ENCODE results near the gene ST6GALNAC2. TPM values are rescaled to one million over a fixed set of nuclear protein-coding genes. Genes with fewer than 3 reads are reported as not detected.

Gene ST6GALNAC2
- total RNA-seq, result 10 to 100 TPM in 1 of 2 donors, 1 to 10 TPM in 1; 6.9 to 10.1 TPM

DNA sequence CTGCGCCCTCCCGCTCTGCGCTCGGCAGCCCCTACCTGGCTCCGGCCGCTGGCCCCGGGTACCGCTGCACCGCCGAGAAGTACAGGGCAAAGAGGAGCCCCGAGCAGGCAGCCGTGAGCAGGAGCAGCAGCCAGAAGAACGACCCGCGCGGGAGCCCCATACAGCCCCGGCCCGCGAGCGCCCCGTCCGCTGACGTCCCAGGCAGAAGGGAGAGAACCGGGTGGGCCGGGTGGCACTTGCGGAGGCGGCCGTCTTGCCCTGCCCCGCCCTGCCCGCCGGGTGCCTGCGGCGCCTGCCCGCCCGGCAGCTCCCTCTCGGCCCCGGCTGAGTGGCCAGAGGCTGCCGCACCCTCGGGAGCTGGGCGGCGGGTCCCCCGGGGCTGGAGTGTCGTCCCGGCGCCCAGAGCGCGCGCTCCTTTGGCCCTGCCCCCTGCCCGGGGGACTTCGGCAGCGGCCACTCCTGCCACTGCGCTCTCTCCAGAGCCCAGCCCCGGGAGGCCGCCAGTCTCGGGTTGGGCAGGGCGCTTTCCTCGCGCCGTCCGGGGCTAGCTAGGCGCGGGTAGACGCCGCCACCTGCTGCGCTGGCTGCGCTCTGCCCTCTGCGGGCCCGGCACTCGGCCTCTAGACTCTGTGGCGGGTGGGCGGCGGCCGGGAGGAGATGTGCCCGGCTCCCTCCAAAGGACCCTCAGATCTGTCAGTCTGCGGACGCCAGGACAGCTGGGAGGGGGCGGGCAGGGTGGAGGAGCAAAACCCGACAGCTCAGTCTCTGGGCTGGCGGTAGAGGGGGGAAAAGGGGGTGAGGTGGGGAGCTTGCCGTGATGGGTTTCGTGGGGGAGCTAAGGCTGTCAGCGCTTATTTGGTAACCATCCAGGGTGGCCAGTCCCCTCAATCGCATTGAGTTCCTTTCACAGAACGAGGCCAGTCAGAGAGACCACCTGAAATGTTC is at the start of gene ST6GALNAC2:
ST6GALNAC2 (minus strand) TSS at position 212 of the 945 bp plus-strand sequence; CDS start at position 160, 52 bp downstream.
- peak within 1 kb of the TSS; percentile 32 to 80 for H3K4me3 ChIP-seq
- peaks cover 24% of the 10 kb centered on the region for H3K4me1 ChIP-seq
- TF ChIP-seq POLR2A (IDR thresholded peaks at IDR 0.05), result peak; percentile 50 to 64 (median 56)
- TF ChIP-seq, protein P1, sequence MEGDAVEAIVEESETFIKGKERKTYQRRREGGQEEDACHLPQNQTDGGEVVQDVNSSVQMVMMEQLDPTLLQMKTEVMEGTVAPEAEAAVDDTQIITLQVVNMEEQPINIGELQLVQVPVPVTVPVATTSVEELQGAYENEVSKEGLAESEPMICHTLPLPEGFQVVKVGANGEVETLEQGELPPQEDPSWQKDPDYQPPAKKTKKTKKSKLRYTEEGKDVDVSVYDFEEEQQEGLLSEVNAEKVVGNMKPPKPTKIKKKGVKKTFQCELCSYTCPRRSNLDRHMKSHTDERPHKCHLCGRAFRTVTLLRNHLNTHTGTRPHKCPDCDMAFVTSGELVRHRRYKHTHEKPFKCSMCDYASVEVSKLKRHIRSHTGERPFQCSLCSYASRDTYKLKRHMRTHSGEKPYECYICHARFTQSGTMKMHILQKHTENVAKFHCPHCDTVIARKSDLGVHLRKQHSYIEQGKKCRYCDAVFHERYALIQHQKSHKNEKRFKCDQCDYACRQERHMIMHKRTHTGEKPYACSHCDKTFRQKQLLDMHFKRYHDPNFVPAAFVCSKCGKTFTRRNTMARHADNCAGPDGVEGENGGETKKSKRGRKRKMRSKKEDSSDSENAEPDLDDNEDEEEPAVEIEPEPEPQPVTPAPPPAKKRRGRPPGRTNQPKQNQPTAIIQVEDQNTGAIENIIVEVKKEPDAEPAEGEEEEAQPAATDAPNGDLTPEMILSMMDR (IDR thresholded peaks at IDR 0.05), result peak; percentile 26 to 78 (median 60)
- H3K27ac ChIP-seq, result peak within 1 kb of the TSS in 3 of 4 donors; percentile 78 to 79 (median 78)
- intact Hi-C loops (cut with DNase I), result no loop called here
- 1 to 7% methylated on average over 5 to 76 of the region's 84 CpGs for WGBS, 2 donors
- DNase-seq (peak; percentile 68 to 80 (median 78)), ATAC-seq (peak; percentile 90)
- H3K36me3 ChIP-seq (replicated peaks in 1 of 2; ENCODE audit: insufficient read depth in 1 of 2, low read depth in 2 of 2), result no peaks in the 10 kb centered on the region
- no peaks in the 10 kb centered on the region for H3K9me3 ChIP-seq
- H3K27me3 ChIP-seq, result no peaks in the 10 kb centered on the region

DNA sequence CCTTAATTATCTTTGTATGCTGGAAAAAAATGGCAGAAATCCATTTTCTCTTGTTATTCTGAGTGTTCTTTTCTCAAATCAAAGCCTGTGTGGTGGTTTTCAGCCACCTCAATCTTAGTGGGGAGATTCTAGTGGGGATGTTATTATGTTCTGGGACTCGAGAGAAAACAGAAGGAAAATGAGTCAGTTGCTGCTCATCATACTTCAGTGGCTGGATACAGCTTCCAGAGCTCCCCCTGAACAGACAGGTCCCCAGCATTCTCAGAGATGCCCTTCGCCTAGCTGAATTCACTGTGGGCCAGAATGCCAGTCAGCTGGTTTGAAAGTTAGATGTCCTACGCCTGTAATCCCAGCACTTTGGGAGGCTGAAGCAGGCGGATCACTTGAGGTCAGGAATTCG is 49.4 kb upstream of the ST6GALNAC2 start:
- DNase-seq (no peak), ATAC-seq (no peak)
- Histone ChIP-seq H3K4me1 (no peaks in the 10 kb centered on the region), H3K9me3 (no peaks in the 10 kb centered on the region), H3K4me3 (no peak overlapping the region), H3K27ac (no peak overlapping the region), H3K36me3 (replicated peaks in 1 of 2; ENCODE audit: insufficient read depth in 1 of 2, low read depth in 2 of 2) (no peaks in the 10 kb centered on the region), H3K27me3 (no peaks in the 10 kb centered on the region)
- no peak for TF ChIP-seq POLR2A (IDR thresholded peaks at IDR 0.05)
- TF ChIP-seq, protein P1 (IDR thresholded peaks at IDR 0.05), result no peak
- intact Hi-C loops (cut with DNase I), result no loop called here
- WGBS, 2 donors, result 84 to 91% methylated on average over 5 of the region's 5 CpGs

DNA sequence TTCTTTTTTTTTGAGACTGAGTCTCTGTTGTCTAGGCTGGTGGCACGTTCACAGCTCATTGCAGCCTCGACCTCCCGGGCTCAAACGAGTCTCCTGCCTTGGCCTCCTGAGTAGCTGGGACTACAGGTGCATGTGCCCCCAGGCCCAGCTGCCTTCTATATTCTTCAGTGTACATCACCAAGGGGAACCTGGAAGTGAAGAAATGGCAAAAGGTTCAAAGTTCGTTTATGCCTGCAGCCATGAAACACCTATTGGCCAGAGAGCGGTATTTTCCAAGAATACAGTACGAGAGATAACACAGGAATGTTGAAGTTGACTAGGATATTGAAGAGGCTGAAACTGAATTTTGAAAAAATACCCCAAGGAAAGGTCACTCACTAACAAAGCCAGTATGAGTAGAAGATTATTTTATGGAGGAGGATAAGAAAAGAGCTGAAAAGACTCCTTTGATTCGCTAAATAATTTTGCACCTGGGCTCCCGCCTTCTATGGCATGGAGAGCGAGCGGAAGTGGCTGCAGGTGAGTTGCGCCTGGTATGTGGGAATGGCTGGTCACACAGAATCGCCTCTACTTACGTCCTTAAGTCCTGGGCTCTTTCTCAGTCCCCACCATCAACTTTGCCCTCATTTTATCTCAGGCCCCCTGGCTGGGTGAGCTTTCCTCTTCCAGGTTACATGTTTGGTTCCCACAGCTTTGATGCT is 48.1 kb upstream of the ST6GALNAC2 start:
- H3K27me3 ChIP-seq, result no peaks in the 10 kb centered on the region
- 77 to 78% methylated on average over 14 of the region's 14 CpGs for WGBS, 2 donors
- ATAC-seq, result no peak
- TF ChIP-seq, protein P1 (IDR thresholded peaks at IDR 0.05), result no peak
- no peak for TF ChIP-seq POLR2A (IDR thresholded peaks at IDR 0.05)
- H3K4me1 ChIP-seq, result no peaks in the 10 kb centered on the region
- no peak for DNase-seq
- H3K4me3 ChIP-seq, result no peak overlapping the region
- H3K36me3 ChIP-seq (replicated peaks in 1 of 2; ENCODE audit: insufficient read depth in 1 of 2, low read depth in 2 of 2), result no peaks in the 10 kb centered on the region
- H3K27ac ChIP-seq, result no peak overlapping the region
- no peaks in the 10 kb centered on the region for H3K9me3 ChIP-seq
- intact Hi-C loops (cut with DNase I), result no loop called here

DNA sequence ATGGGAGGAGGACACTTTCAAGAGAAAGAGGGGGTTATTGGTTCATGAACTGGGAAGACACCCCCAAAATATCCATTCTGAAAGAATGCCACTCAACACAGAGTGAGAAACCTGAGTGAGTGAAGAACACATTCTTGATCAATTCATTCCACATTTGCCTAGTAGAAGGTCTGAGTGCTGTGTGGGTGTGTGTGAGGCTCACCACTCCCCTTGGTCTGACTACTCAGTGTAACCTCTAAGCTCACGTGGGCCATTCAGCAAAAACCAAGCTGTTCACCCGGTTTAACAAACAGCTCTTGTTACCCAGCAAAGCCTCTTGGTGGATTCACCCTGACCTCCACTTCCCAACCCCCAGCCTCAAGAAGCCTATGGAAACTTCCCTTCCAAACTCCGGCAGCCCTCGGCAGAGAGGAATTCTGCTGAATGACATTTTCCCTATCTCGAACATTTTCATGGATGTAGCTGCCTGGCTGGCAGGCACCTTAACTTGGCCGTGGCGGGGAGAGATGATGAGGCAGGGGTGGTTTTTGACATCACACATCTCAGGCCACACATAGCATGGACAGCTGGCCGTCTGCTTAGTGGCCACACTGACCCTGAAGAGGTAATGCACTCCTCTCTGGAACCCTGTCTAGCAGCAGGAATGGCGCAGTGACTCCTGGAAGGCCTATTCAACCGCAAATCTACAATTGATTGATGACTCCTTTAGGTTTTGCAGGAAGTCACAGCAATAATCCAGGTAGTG is 46.3 kb upstream of the ST6GALNAC2 start:
- no peak overlapping the region for H3K27ac ChIP-seq
- no peaks in the 10 kb centered on the region for H3K27me3 ChIP-seq
- intact Hi-C loops (cut with DNase I), result no loop called here
- H3K4me1 ChIP-seq, result no peaks in the 10 kb centered on the region
- 66 to 84% methylated on average over 6 to 10 of the region's 10 CpGs for WGBS, 2 donors
- DNase-seq, result peak in 2 of 4 donors; percentile 30 to 31
- H3K4me3 ChIP-seq, result no peak overlapping the region
- TF ChIP-seq, protein P1 (IDR thresholded peaks at IDR 0.05), result no peak
- TF ChIP-seq POLR2A (IDR thresholded peaks at IDR 0.05), result no peak
- no peaks in the 10 kb centered on the region for H3K36me3 ChIP-seq (replicated peaks in 1 of 2; ENCODE audit: insufficient read depth in 1 of 2, low read depth in 2 of 2)
- no peaks in the 10 kb centered on the region for H3K9me3 ChIP-seq
- ATAC-seq, result no peak
